Amniotic stem cell (primary cell): ENCODE measurements around the gene CDC42SE2.
"Not testable (repeated sequence)": the region's sequence is repeated elsewhere in the genome, so short reads cannot be mapped to it uniquely, and the experiment has no call there.

Source experiments
- DNase-seq: peaks from one replicate; lab custom pipeline; 2025; lab: John Stamatoyannopoulos, UW

CDC42SE2 gene

GRCh38 chr5:131392466-131393095 is 128.7 kb downstream of the CDC42SE2 start:
- DNase-seq, result no peak

DNA sequence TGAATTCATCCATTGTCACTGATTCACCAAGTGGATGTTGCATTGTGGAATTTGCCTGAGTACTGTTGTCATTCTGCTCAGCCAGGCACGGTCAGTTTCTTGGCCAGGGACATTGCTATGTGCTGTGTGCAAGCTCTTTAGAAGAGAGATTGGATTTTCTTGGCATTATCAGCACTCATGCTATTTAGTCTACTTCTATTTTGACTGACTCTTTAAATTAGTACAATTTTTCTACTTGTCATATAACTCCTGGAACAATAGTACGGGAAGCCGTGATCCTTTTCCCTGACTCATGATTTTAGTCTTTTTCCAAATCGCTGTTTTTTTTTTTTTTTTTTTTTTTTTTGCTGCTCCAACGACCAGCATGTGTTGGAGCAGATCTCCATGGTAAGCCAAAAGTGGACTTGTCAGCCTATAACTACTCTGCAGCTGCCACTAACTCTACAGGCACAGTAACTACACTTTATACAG is 129.7 kb downstream of the CDC42SE2 start:
- DNase-seq, result no peak

DNA sequence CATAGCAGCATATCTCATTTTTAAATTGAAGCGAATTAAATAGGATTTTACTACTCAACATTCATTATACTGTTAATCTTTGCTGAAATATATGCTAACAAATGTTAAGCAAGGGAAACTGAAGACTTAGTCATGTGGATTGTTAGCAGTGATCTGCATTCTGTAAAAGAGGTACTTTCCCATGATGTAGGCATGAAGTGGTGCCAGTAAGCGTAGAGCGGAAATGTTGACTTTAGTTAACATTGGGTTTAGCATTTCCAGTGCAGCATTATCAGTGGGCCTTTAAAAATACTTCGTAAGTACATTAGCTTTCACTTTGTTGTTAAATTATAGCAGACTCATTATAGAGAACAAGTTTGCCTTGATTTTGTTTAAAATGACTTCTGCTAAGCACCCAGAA is 130.3 kb downstream of the CDC42SE2 start:
- DNase-seq, result no peak

GRCh38 chr5:131396015-131396414 is 132.2 kb downstream of the CDC42SE2 start:
- DNase-seq, result no peak

GRCh38 chr5:131396630-131397273 is 132.9 kb downstream of the CDC42SE2 start:
- DNase-seq, result no peak

- DNase-seq, result not testable (repeated sequence)
Measured at GRCh38 chr5:131399007-131399406, 135.2 kb downstream of the CDC42SE2 start.

GRCh38 chr5:131400585-131400984 is 136.7 kb downstream of the CDC42SE2 start:
- DNase-seq, result no peak

DNA sequence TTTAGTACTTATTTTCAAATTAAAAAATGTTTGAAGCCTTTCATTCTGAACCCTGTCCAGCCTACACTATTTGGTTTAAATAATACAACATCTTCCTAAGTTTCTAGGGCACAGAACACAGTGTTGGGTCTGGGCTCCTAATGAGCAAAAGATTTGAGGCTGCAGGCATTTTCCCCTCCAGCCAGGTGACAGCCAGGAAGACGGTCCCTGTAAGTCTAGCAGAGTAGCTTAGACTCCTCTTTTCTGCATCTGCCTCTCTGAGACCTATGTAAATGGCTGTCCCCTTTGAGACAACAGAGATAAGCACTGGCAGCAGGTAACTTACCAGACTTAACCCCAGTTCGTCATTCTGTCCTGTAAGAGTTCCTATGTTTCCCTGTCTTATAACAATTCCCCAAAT is 141.8 kb downstream of the CDC42SE2 start:
- no peak for DNase-seq

- DNase-seq, result no peak
Measured at GRCh38 chr5:131406076-131406475, 142.2 kb downstream of the CDC42SE2 start.

DNA sequence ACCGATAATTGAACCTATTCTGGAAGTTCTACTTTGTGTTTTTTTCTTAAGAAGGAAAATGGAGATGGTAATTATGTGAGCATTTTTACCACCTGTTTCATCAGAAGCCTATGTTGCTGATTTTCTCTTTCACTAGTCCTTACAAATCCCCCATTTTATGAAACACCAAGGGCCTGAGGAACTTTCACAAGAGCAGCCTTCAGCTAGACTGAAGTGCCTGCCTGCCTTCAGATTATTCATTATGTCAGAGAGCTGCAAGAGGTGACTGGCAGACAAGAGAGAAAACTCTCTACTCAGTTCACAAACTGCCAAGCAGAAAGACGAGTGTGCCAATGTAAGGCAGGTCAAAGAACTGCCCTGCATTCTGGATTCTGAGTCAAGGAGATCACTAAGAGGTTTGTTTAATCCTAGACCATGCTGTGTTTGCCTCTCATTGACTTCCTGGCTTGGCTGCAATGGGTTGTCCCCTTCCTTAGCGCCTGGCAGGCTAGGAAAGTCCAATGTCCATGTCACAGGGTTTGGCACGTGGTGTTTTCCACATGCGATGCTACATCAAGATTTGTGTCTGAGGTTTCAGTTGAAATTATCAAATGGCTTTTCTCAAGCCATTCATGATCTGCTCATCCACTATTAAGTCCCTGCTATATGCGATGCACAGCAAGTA is 143.3 kb downstream of the CDC42SE2 start:
- no peak for DNase-seq

DNA sequence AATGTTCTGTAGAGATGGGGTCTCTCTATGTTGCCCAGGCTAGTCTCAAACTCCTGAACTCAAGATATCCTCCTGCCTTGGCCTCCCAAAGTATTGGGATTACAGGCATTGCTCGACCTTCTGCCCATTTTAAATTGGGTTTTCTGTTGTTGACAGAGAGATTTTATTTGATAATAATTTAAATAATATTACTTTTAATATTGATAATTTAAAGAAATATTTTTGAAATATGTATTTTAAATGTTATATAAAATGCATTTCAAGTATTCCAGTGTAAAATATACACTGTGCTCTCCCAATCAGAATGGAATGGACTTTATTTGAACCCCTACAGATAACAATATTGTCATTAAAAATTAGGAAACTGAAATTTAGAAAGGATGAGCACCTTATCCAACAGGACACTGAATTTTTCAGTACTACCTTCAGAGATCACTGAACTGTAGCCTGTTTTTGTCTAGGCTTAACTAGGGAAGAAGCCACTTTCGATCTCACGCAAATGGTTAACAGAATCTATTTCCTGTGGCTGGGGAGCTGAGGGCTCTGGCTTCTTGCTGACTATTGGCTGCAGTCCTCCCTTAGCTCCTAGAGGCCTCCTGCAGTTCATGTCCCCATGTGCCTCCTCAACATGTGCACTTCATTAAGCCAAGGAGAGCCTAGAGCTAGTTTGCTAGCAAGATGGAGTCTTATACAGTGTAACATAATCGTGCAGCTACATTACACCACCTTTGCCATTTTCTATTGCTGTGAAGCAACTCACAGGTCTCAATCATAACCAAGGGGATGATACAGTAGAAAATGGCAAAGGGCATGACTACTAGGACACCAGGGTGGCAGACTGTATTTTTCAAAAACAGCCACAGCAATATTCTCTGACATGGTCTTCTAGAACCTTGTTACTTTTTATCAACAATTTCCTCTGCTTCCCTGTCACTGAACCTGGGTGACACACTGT is 150.0 kb downstream of the CDC42SE2 start:
- no peak for DNase-seq

- DNase-seq, result no peak
Measured at GRCh38 chr5:131416729-131417128, 152.9 kb downstream of the CDC42SE2 start.

DNA sequence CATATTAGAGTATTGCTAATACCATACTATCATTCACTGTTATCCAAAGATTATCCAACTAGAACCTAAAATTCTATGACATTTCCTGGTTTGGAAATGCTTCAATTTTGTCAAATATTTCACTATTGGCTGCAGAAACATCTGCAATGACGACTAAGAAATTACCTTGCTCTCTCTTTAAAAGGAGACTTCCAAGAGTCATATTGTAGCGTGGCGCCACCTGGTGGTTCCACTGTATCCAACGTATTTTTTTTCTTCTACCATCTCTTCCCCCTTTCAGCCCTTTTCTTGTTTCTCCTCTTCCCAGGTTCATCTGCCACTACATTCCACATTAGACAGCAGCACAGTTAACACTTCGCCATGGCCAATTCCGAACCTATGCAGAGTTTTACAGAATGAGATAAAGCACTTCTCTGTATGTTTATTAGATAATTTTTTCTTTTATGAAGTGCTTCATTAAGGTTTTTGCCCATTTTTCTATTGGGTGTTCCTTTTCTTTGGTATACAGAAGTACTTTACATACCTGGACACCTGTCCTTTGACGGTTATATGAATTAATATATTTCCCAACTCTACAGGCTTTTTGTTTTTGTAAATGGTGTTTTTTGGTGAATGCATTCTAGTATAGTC is 153.5 kb downstream of the CDC42SE2 start:
- DNase-seq, result peak; percentile 45

- DNase-seq, result no peak
Measured at GRCh38 chr5:131418846-131419245, 155.0 kb downstream of the CDC42SE2 start.

DNA sequence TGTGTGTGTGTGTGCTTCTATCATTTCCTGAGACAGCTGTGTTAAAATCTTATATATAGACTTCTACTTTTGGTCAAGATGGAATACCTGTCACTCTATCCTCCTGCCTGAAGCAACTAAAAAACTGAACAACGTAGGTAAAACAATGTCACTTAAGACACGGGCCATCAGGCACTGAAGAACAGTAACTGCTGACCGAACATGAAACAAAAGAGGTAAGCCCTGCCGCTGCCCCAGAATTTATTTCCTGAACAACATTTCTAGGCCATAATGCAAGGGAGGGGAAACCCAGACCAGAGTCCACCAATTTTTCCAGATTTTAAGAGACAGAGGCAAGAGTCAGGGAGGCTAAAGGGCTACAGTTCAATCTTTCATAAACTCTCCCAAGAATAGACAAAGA is 156.0 kb downstream of the CDC42SE2 start:
- DNase-seq, result no peak

GRCh38 chr5:131423056-131423455 is 159.2 kb downstream of the CDC42SE2 start:
- peak; percentile 6 for DNase-seq

DNA sequence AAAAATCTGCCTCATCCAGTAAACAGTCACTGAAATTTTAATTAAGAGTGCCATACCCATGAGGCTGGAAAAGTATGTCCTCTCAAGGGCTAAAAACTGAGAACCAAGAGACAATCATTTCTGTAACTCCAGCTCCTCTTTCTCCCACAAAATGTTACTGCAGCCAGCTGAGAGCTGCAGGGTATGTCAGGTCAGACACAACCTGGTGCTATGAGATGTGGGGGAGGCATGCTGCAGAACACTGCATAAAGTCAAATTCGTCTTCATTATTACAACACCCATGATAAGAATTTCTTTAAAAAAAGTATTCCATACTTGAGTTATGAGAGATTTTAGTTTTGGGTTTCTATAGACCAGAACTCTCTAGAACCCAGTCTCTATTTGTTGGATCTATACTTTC is 162.2 kb downstream of the CDC42SE2 start:
- DNase-seq, result no peak

- no peak for DNase-seq
Measured at GRCh38 chr5:131430794-131431193, 166.9 kb downstream of the CDC42SE2 start.

GRCh38 chr5:131431794-131432193 is 167.9 kb downstream of the CDC42SE2 start:
- DNase-seq, result no peak

GRCh38 chr5:131433109-131433508 is 169.3 kb downstream of the CDC42SE2 start:
- no peak for DNase-seq

GRCh38 chr5:131436081-131436480 is 172.2 kb downstream of the CDC42SE2 start:
- DNase-seq, result no peak

DNA sequence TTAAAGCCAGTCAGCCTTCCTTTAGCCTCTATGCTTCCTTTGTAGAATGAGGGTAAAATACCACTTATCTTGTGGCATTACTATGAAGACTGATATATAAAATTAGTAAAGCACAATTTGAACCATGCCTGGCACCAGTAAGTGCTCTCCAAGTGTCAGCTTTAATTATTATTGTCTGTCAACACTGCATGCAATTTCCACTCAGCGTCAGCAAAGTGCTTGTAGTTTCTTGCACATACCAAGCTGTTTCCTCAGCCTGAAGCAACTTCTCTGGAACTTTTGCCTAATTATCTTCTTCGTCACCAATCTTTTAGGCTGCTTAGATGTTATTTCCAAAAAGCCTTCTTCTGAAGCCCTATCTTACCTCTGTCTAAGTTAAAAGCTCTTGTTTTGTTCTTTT is 177.3 kb downstream of the CDC42SE2 start:
- no peak for DNase-seq
